Ishikawa (cell line): ENCODE data around the gene VWA3B.

Source experiments
- CEBPB ChIP-seq: IDR thresholded peaks from 2 replicates; pipeline ENCODE4 v1.6.1; 2012
- CREB1 ChIP-seq: IDR thresholded peaks from 2 replicates; pipeline ENCODE4 v1.6.1; 2012; ENCODE audit warnings: low read depth
- EGR1 ChIP-seq: IDR thresholded peaks from 2 replicates; pipeline ENCODE4 v1.6.1; 2012
- EP300 ChIP-seq: IDR thresholded peaks from 2 replicates; pipeline ENCODE4 v1.6.1; 2012; ENCODE audit warnings: borderline replicate concordance
- FOXM1 ChIP-seq: IDR thresholded peaks from 2 replicates; pipeline ENCODE4 v1.6.1; 2012; ENCODE audit warnings: low read depth, borderline replicate concordance
- MAX ChIP-seq: IDR thresholded peaks from 2 replicates; pipeline ENCODE4 v1.6.1; 2012
- NFIC ChIP-seq: IDR thresholded peaks from 2 replicates; pipeline ENCODE4 v1.6.1; 2012
- RAD21 ChIP-seq: IDR thresholded peaks from 2 replicates; pipeline ENCODE4 v1.6.1; 2012; ENCODE audit warnings: low read depth
- REST ChIP-seq: IDR thresholded peaks from 2 replicates; pipeline ENCODE4 v1.6.1; 2012; ENCODE audit warnings: low read depth, mild to moderate bottlenecking
- TAF1 ChIP-seq: IDR thresholded peaks from 2 replicates; pipeline ENCODE4 v1.6.1; 2012; ENCODE audit warnings: low read depth, mild to moderate bottlenecking
- TCF12 ChIP-seq: IDR thresholded peaks from 2 replicates; pipeline ENCODE4 v1.6.1; 2012; ENCODE audit warnings: low read depth
- TEAD4 ChIP-seq: IDR thresholded peaks from 2 replicates; pipeline ENCODE4 v1.6.1; 2012
- USF1 ChIP-seq: IDR thresholded peaks from 2 replicates; pipeline ENCODE4 v1.6.1; 2012
- YY1 ChIP-seq: IDR thresholded peaks from 2 replicates; pipeline ENCODE4 v1.6.1; 2012; ENCODE audit warnings: low read depth
- ZBTB7A ChIP-seq: IDR thresholded peaks from 2 replicates; pipeline ENCODE4 v1.6.1; 2012; ENCODE audit warnings: low read depth

The VWA3B gene

DNA sequence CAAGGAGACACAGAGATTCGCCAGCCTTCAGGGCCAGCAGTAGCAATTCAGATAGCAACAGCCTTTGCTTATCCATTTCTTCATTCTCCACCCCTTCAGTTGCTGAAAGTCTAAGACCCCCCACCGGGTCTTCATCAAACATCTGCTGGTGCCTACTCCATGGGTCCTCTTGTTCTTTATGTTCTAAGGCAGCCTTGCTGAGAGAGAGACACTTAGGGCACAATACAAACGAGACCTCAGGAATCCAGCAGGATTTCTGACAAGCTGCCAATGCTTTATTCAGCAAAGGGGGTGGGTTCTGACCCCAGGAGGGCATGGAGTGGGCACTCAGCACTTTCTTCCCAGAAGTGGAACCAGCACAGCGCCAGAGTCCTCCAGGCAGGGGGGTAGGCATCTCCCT is 223.0 kb downstream of the VWA3B start:
- no peak for TF ChIP-seq TAF1
- no peak for TF ChIP-seq EP300
- TF ChIP-seq MAX, result no peak
- TF ChIP-seq USF1, result no peak
- no peak for TF ChIP-seq CREB1
- TF ChIP-seq YY1, result no peak
- TF ChIP-seq CEBPB, result no peak
- TF ChIP-seq TCF12, result no peak

DNA sequence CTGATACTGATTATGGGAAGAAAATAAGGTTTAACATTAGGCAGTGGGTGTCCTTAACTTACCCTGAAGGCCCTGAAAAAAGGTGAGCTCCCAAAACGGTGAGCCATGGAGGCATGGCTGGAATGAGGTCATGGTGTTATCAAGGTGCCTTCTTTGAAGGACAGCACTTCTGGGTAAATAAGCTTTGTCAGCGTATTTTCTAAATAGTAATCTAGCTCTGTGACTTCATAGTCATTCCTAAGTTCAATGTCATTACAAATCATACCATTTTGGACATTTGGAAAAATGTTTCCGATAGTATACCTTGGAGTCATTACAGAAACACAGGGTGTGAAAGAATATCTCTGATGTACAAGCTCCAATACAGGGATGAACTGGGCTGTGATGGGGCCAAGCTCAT is 224.1 kb downstream of the VWA3B start:
- TF ChIP-seq FOXM1 (no peak), MAX (no peak), TAF1 (no peak), CREB1 (no peak), TCF12 (no peak), TEAD4 (no peak), CEBPB (no peak), USF1 (no peak), YY1 (no peak), RAD21 (no peak), ZBTB7A (no peak), REST (no peak), EGR1 (no peak), NFIC (no peak), EP300 (no peak)

GRCh38 chr2:98311771-98312545 is 225.0 kb downstream of the VWA3B start:
- TF ChIP-seq CEBPB, result no peak
- TF ChIP-seq RAD21, result no peak
- TF ChIP-seq NFIC, result no peak
- no peak for TF ChIP-seq TCF12
- TF ChIP-seq REST, result no peak
- no peak for TF ChIP-seq MAX
- TF ChIP-seq EP300, result no peak
- no peak for TF ChIP-seq YY1

- no peak for TF ChIP-seq ZBTB7A
- no peak for TF ChIP-seq FOXM1
- no peak for TF ChIP-seq EP300
- no peak for TF ChIP-seq TAF1
- TF ChIP-seq EGR1, result no peak
- TF ChIP-seq CEBPB, result no peak
- TF ChIP-seq RAD21, result no peak
- TF ChIP-seq REST, result no peak
- TF ChIP-seq USF1, result no peak
- TF ChIP-seq TEAD4, result no peak
- no peak for TF ChIP-seq YY1
- TF ChIP-seq TCF12, result no peak
- TF ChIP-seq CREB1, result no peak
Observed at GRCh38 chr2:98313492-98314250, 226.7 kb downstream of the VWA3B start.
